SK-N-SH (cell line): Measurements from ENCODE around the gene CASP9. TPM values are rescaled to one million over a fixed set of nuclear protein-coding genes. Genes with fewer than 3 reads are reported as not detected.
"Not testable (repeated sequence)": the region's sequence is repeated elsewhere in the genome, so short reads cannot be mapped to it uniquely, and the experiment has no call there.

Experiments used
- CTCF ChIA-PET: fragments of 300-600, 350-600 bp; formaldehyde crosslinking; extraction: SDS; loops from one replicate; lab custom pipeline; 2021; lab: Yijun Ruan, JAX
- POLR2A ChIA-PET: fragments of 350-600 bp; sonication (Branson Sonifier 250); formaldehyde crosslinking; extraction: SDS; loops from one replicate; lab custom pipeline; 2020; ENCODE audit warnings: antibody characterized with exemption, inconsistent platforms; lab: Yijun Ruan, JAX
- DNase-seq: peaks from one replicate; pipeline ENCODE4 v3.0.0; 2012
- H2AFZ ChIP-seq: fragments of 200-600 bp; sonication (generic); 2 replicates; pipeline ENCODE4 v1.8.1; 2016; ENCODE audit warnings: antibody characterized with exemption, mild to moderate bottlenecking, low read depth
- H3F3A ChIP-seq: fragments of 200-600 bp; sonication (generic); replicated peaks from 2 replicates; pipeline ENCODE3; 2016; ENCODE audit warnings: antibody characterized with exemption, mild to moderate bottlenecking; ENCODE audit not compliant: insufficient read depth
- H3K27ac ChIP-seq, 2 experiments: fragments of 200-500 bp in 1 of 2; fragments of 200-600 bp in 1 of 2; sonication (Bioruptor generic) in 1 of 2; sonication (generic), shearing (Covaris generic) in 1 of 2; 2 replicates each; pipeline versions ENCODE4 v1.5.1 to v1.6.1; 2014 to 2016; ENCODE audit warnings: low read depth in 2 of 2, inconsistent platforms in 1 of 2, low read length in 1 of 2, mild to moderate bottlenecking in 1 of 2, mixed read lengths in 1 of 2
- H3K27me3 ChIP-seq: fragments of 200-600 bp; sonication (generic), shearing (Covaris generic); 2 replicates; pipeline ENCODE4 v1.6.1; 2016; ENCODE audit warnings: mixed run types; ENCODE audit not compliant: insufficient read depth
- H3K36me3 ChIP-seq, 2 experiments: fragments of 200-500 bp in 1 of 2; fragments of 200-600 bp in 1 of 2; sonication (Bioruptor generic) in 1 of 2; sonication (generic) in 1 of 2; replicated peaks in 1 of 2; 2 replicates each; pipeline versions ENCODE3 to v1.5.1; 2014 to 2016; ENCODE audit warnings: low read length in 1 of 2, mild to moderate bottlenecking in 1 of 2; ENCODE audit not compliant: insufficient read depth in 2 of 2, control insufficient read depth in 1 of 2
- H3K4me1 ChIP-seq, 2 experiments: fragments of 200-500 bp in 1 of 2; fragments of 200-600 bp in 1 of 2; sonication (Bioruptor generic) in 1 of 2; sonication (generic), shearing (Covaris generic) in 1 of 2; 2 replicates each; pipeline versions ENCODE4 v1.5.1 to v1.6.1; 2014 to 2016; ENCODE audit warnings: low read depth in 1 of 2, low read length in 1 of 2, mixed run types in 1 of 2; ENCODE audit not compliant: insufficient read depth in 2 of 2, control insufficient read depth in 1 of 2
- H3K4me2 ChIP-seq: fragments of 200-600 bp; sonication (generic), shearing (Covaris generic); 2 replicates; pipeline ENCODE4 v1.6.1; 2017; ENCODE audit warnings: mixed run types
- H3K4me3 ChIP-seq, 2 experiments: fragments of 200-500 bp in 1 of 2; fragments of 200-600 bp in 1 of 2; sonication (Bioruptor generic) in 1 of 2; sonication (generic), shearing (Covaris generic) in 1 of 2; 2 replicates each; pipeline versions ENCODE4 v1.5.1 to v1.8.1; 2014 to 2016; ENCODE audit warnings: low read depth in 2 of 2, inconsistent platforms in 1 of 2, low read length in 1 of 2, mild to moderate bottlenecking in 1 of 2, mixed read lengths in 1 of 2, moderate library complexity in 1 of 2
- H3K79me2 ChIP-seq: fragments of 200-600 bp; sonication (generic); 2 replicates; pipeline ENCODE4 v1.8.1; 2017; ENCODE audit warnings: mild to moderate bottlenecking; ENCODE audit not compliant: insufficient read depth
- H3K9ac ChIP-seq: fragments of 200-600 bp; sonication (generic); 2 replicates; pipeline ENCODE4 v1.6.1; 2017; ENCODE audit warnings: mixed run types
- H3K9me2 ChIP-seq: fragments of 200-600 bp; sonication (generic); 2 replicates; pipeline ENCODE4 v1.6.1; 2017; ENCODE audit warnings: mixed run types
- H3K9me3 ChIP-seq: fragments of 200-600 bp; sonication (generic); 2 replicates; pipeline ENCODE4 v1.6.1; 2017; ENCODE audit warnings: mixed run types, mild to moderate bottlenecking, moderate library complexity
- H4K20me1 ChIP-seq: fragments of 200-600 bp; sonication (generic); 2 replicates; pipeline ENCODE4 v1.6.1; 2017; ENCODE audit warnings: mild to moderate bottlenecking, mixed run types; ENCODE audit not compliant: insufficient read depth
- CTCF ChIP-seq: fragments of 200-600 bp; sonication (generic); IDR thresholded peaks from 2 replicates; pipeline ENCODE4 v1.6.1; 2017; ENCODE audit warnings: antibody characterized with exemption, mild to moderate bottlenecking, moderate library complexity
- ELF1 ChIP-seq: IDR thresholded peaks from 2 replicates; pipeline ENCODE4 v1.4.0; 2012
- GABPA ChIP-seq: IDR thresholded peaks from 2 replicates; pipeline ENCODE4 v1.4.0; 2012; ENCODE audit warnings: low read depth, mild to moderate bottlenecking
- MAX ChIP-seq: IDR thresholded peaks from 2 replicates; pipeline ENCODE4 v1.4.0; 2012; ENCODE audit warnings: low read depth
- MEF2A ChIP-seq: IDR thresholded peaks from 2 replicates; pipeline ENCODE4 v1.4.0; 2012; ENCODE audit warnings: low read depth, borderline replicate concordance
- NFIC ChIP-seq: IDR thresholded peaks from 2 replicates; pipeline ENCODE4 v1.4.0; 2012; ENCODE audit warnings: borderline replicate concordance
- NRF1 ChIP-seq: IDR thresholded peaks from 2 replicates; pipeline ENCODE4 v1.6.1; 2012; ENCODE audit warnings: low read depth, mild to moderate bottlenecking, low read length
- POLR2AphosphoS5 ChIP-seq: IDR thresholded peaks from 2 replicates; pipeline ENCODE4 v1.6.1; 2012; ENCODE audit warnings: low read depth, low read length
- RAD21 ChIP-seq: IDR thresholded peaks from 2 replicates; pipeline ENCODE4 v1.6.1; 2012; ENCODE audit warnings: mild to moderate bottlenecking, low read length
- RFX5 ChIP-seq: IDR thresholded peaks from 2 replicates; pipeline ENCODE4 v1.6.1; 2012; ENCODE audit warnings: mild to moderate bottlenecking, improper control_type of control experiment, low read length
- TCF12 ChIP-seq: IDR thresholded peaks from 2 replicates; pipeline ENCODE4 v1.4.0; 2012
- USF1 ChIP-seq: IDR thresholded peaks from 2 replicates; pipeline ENCODE4 v1.4.0; 2012; ENCODE audit warnings: low read depth, borderline replicate concordance
- WGBS: methylation state at CpG from one replicate; pipeline ENCODE4 v1.1.6; 2017; ENCODE audit warnings: low lambda C conversion rate; 5-methylcytosine and 5-hydroxymethylcytosine counted together
- polyA plus RNA-seq, 3 experiments: library from polyadenylated mRNA; depleted of rRNA; stranded (reverse); fragments of >200 nt; gene quantifications; 2 replicates each; pipeline ENCODE4 v1.2.3, GENCODE V29; 2012

The CASP9 gene
- polyA plus RNA-seq, 1 of the 3 experiments (the other 2 are of a cell fraction) = 16.9 TPM

GRCh38 chr1:15469821-15470448, 54.1 kb downstream of the CASP9 start:
- DNase-seq, H3K27ac ChIP-seq, H3K4me1 ChIP-seq, H2AFZ ChIP-seq, H3K9me3 ChIP-seq, H3K4me3 ChIP-seq, H3K79me2 ChIP-seq, POLR2A ChIA-PET, H3K36me3 ChIP-seq, H3K27me3 ChIP-seq, H3F3A ChIP-seq, H3K9ac ChIP-seq, H3K4me2 ChIP-seq, H4K20me1 ChIP-seq, H3K9me2 ChIP-seq: not testable (repeated sequence)
- CTCF ChIA-PET = interaction anchor here (1.1 to 2.0 kb wide), 2 partner anchors 30 to 39 kb away, joined by 3 to 6 read pairs; no protein-coding TSS in a partner anchor
- WGBS = 56% methylated on average over 3 of the region's 9 CpGs

GRCh38 chr1:15469361-15469760, 54.7 kb downstream of the CASP9 start:
- TF ChIP-seq TCF12 (no peak), RAD21 (no peak), RFX5 (no peak)
- 30% methylated on average over 3 of the region's 3 CpGs for WGBS
- Histone ChIP-seq H3F3A (no peaks in the 10 kb centered on the region), H3K4me3 (no peak overlapping the region), H3K4me2 (no peak overlapping the region), H3K4me1 (peaks cover 0 to 2% of the 10 kb centered on the region in 2 experiments; a peak in 1 of 4 replicates), H2AFZ (no peak overlapping the region), H3K27ac (no peak overlapping the region), H3K79me2 (no peaks in the 10 kb centered on the region), H3K27me3 (no peaks in the 10 kb centered on the region), H3K9ac (no peak overlapping the region), H3K9me3 (no peaks in the 10 kb centered on the region), H3K36me3 (no peaks in the 10 kb centered on the region), H4K20me1 (no peaks in the 10 kb centered on the region), H3K9me2 (no peaks in the 10 kb centered on the region)
- CTCF ChIA-PET = interaction anchor here (1.1 kb wide), 1 partner anchor 31 kb away, joined by 3 read pairs; no protein-coding TSS in a partner anchor
- no peak for DNase-seq
- POLR2A ChIA-PET = no interaction called here

- TF ChIP-seq GABPA = no peak
- no peak for TF ChIP-seq POLR2AphosphoS5
- TF ChIP-seq MEF2A = no peak
- TF ChIP-seq USF1 = no peak
- TF ChIP-seq CTCF = no peak
- TF ChIP-seq NFIC = no peak
- no peak for TF ChIP-seq NRF1
- TF ChIP-seq ELF1 = no peak
- TF ChIP-seq RFX5 = no peak
- TF ChIP-seq MAX = no peak
- Histone ChIP-seq H3K27ac (no peak overlapping the region), H3K36me3 (no peaks in the 10 kb centered on the region), H3K4me2 (no peak overlapping the region), H3K27me3 (no peaks in the 10 kb centered on the region), H3K4me3 (no peak overlapping the region), H3F3A (no peaks in the 10 kb centered on the region), H2AFZ (no peak overlapping the region), H3K9me3 (no peaks in the 10 kb centered on the region), H3K9ac (no peak overlapping the region), H3K79me2 (no peaks in the 10 kb centered on the region), H4K20me1 (no peaks in the 10 kb centered on the region), H3K4me1 (peaks cover 0 to 2% of the 10 kb centered on the region in 2 experiments; a peak in 1 of 4 replicates), H3K9me2 (no peaks in the 10 kb centered on the region)
- ChIA-PET POLR2A (no interaction called here), CTCF (interaction anchor here (0.6 kb wide), 1 partner anchor 145 kb away, joined by 3 read pairs; no protein-coding TSS in a partner anchor)
- no peak for DNase-seq
Observed at GRCh38 chr1:15468145-15468544, 55.9 kb downstream of the CASP9 start.

- H3K36me3 ChIP-seq, H3K9me3 ChIP-seq, H3K4me1 ChIP-seq, H3K9ac ChIP-seq, H3K27me3 ChIP-seq, H3K4me3 ChIP-seq, DNase-seq, H3K4me2 ChIP-seq, CTCF ChIA-PET, H3K27ac ChIP-seq, H4K20me1 ChIP-seq, H3K79me2 ChIP-seq, POLR2A ChIA-PET, H3F3A ChIP-seq, H2AFZ ChIP-seq, H3K9me2 ChIP-seq: not testable (repeated sequence)
- 92% methylated on average over 21 of the region's 22 CpGs for WGBS
Observed at GRCh38 chr1:15466955-15467625, 56.9 kb downstream of the CASP9 start.
